Right lobe of liver (tissue), 6 donors: ENCODE data around the gene HAUS2. TPM values are rescaled to one million over a fixed set of nuclear protein-coding genes. Genes with fewer than 3 reads are reported as not detected.

ENCODE experiments used
- ATAC-seq, 4 donors: fragments of 200-7000 bp; cut with Tn5 transposase; one replicate each; pipeline ENCODE4 v1.9.1; 2020; ENCODE audit warnings: mild to moderate bottlenecking in 4 of 4, moderate library complexity in 4 of 4
- DNase-seq, 3 donors: peaks; one replicate each; pipeline ENCODE4 v3.0.0-alpha.2; 2020
- H3K27ac ChIP-seq, 3 donors: fragments of 200-600 bp; one replicate each; pipeline ENCODE4 v1.8.0; 2022
- H3K27me3 ChIP-seq, 2 donors: fragments of 200-600 bp; one replicate each; pipeline ENCODE4 v1.8.0; 2022
- H3K36me3 ChIP-seq, 4 donors: fragments of 200-600 bp; sonication (generic) in 1 of 4; one replicate each; pipeline versions ENCODE4 v1.5.1 to v1.8.0; 2017 to 2022; ENCODE audit warnings: control low read depth in 1 of 4
- H3K4me1 ChIP-seq, 4 donors: fragments of 200-600 bp; sonication (generic) in 1 of 4; one replicate each; pipeline versions ENCODE4 v1.5.1 to v1.8.0; 2017 to 2022; ENCODE audit warnings: control low read depth in 1 of 4
- H3K4me3 ChIP-seq, 3 donors: fragments of 200-600 bp; one replicate each; pipeline ENCODE4 v1.8.0; 2022
- H3K9me3 ChIP-seq, 4 donors: fragments of 200-600 bp; sonication (generic) in 1 of 4; one replicate each; pipeline versions ENCODE4 v1.5.1 to v1.8.0; 2017 to 2022; ENCODE audit warnings: control low read depth in 1 of 4
- CTCF ChIP-seq, 4 donors: fragments of 200-600 bp in 3 of 4; fragments of 450-650 bp in 1 of 4; IDR thresholded peaks; one replicate each; pipeline versions ENCODE4 v1.5.1 to v1.8.0; 2016 to 2022; ENCODE audit warnings: antibody characterized with exemption in 4 of 4, mild to moderate bottlenecking in 2 of 4
- POLR2A ChIP-seq: fragments of 450-650 bp; IDR thresholded peaks from one replicate; pipeline ENCODE4 v1.6.1; 2017; ENCODE audit warnings: antibody characterized with exemption, mild to moderate bottlenecking
- WGBS: methylation state at CpG from one replicate; pipeline ENCODE4 v1.1.6; 2018; ENCODE audit warnings: low coverage, low lambda C conversion rate; ENCODE audit not compliant: insufficient coverage; ENCODE audit errors: missing lambda C conversion rate; 5-methylcytosine and 5-hydroxymethylcytosine counted together
- intact Hi-C, 2 donors: fragments of 100-400 bp; cut with DNase I; formaldehyde crosslinking; loops; one replicate each; pipeline versions ENCODE4 v1.11.2 to v1.14.1; 2022
- total RNA-seq, 6 experiments: library from RNA; depleted of rRNA in 2 of 6; stranded (reverse); fragments of >200 nt in 2 of 6; fragmentation: NEBNext Ultra II Directional in 3 of 6; extraction: Animal tissue kit (Norgen Biotek cat#: 25700) in 3 of 6; gene quantifications; one replicate each; pipeline versions ENCODE4 v1.1.0 to v1.2.4, GENCODE V29; 2016 to 2023
- donor health status: DM: no; HTN: yes; CAD: no.
- donor health status: DM: no; HTN: no; CAD: no.
- donor health status: DM: no; HTN: no; CAD: no.
- donor health status: DM: no; HTN: yes; CAD: no.
- donor health status: DM: no; HTN: yes; CAD: no.

HAUS2 gene
- total RNA-seq, 6 experiments from 2014 or later, result 5.8 to 19.5 (median 8.6) TPM

- intact Hi-C loops, result no loop called here
- Histone ChIP-seq H3K27ac (peak overlapping the region; percentile 44 to 66 (median 54)), H3K4me1 (peaks cover 0 to 3% (median 0%) of the 10 kb centered on the region in 4 donors), H3K4me3 (peak overlapping the region; percentile 60 to 84 (median 66)), H3K27me3 (no peaks in the 10 kb centered on the region), H3K9me3 (no peaks in the 10 kb centered on the region), H3K36me3 (no peaks in the 10 kb centered on the region)
- 13% methylated on average over 13 of the region's 16 CpGs for WGBS
- DNase-seq, result no peak
- no peak for TF ChIP-seq CTCF (IDR thresholded peaks at IDR 0.05)
- no peak for ATAC-seq
Measured at GRCh38 chr15:42576040-42576594, 27.5 kb downstream of the HAUS2 start.

GRCh38 chr15:42576776-42577175 is 28.1 kb downstream of the HAUS2 start:
- Histone ChIP-seq H3K27me3 (no peaks in the 10 kb centered on the region), H3K4me3 (no peak overlapping the region), H3K4me1 (peaks cover 0 to 7% (median 1%) of the 10 kb centered on the region in 4 donors), H3K36me3 (no peaks in the 10 kb centered on the region), H3K27ac (no peak overlapping the region), H3K9me3 (no peaks in the 10 kb centered on the region)
- intact Hi-C loops, result no loop called here
- no peak for TF ChIP-seq CTCF (IDR thresholded peaks at IDR 0.05)
- no peak for TF ChIP-seq POLR2A
- 71% methylated on average over 1 of the region's 1 CpG for WGBS
- no peak for DNase-seq
- no peak for ATAC-seq

- WGBS, result 33% methylated on average over 1 of the region's 1 CpG
- Histone ChIP-seq H3K27ac (no peak overlapping the region), H3K4me1 (peaks cover 0 to 8% (median 2%) of the 10 kb centered on the region in 4 donors), H3K9me3 (no peaks in the 10 kb centered on the region), H3K27me3 (no peaks in the 10 kb centered on the region), H3K4me3 (no peak overlapping the region), H3K36me3 (no peaks in the 10 kb centered on the region)
- TF ChIP-seq CTCF (IDR thresholded peaks at IDR 0.05), result no peak
- no peak for ATAC-seq
- no peak for DNase-seq
- intact Hi-C loops, result no loop called here
Measured at GRCh38 chr15:42577514-42578031, 28.9 kb downstream of the HAUS2 start.

GRCh38 chr15:42578984-42579537 is 30.4 kb downstream of the HAUS2 start:
- Histone ChIP-seq H3K9me3 (no peaks in the 10 kb centered on the region), H3K4me3 (no peak overlapping the region), H3K36me3 (no peaks in the 10 kb centered on the region), H3K27ac (no peak overlapping the region), H3K4me1 (peaks cover 0 to 8% (median 2%) of the 10 kb centered on the region in 4 donors), H3K27me3 (no peaks in the 10 kb centered on the region)
- intact Hi-C loops, result no loop called here
- no peak for ATAC-seq
- no peak for TF ChIP-seq CTCF (IDR thresholded peaks at IDR 0.05)
- 81% methylated on average over 2 of the region's 2 CpGs for WGBS
- no peak for DNase-seq
